ENCODE results near the gene TTC12.

Gene TTC12

GRCh38 chr11:113408887-113409286 is 94.5 kb downstream of the TTC12 start:
- Histone ChIP-seq H3K9ac (ENCODE audit: low read length) (no peak overlapping the region), H3K9me3 (ENCODE audit: control insufficient read depth, low read length) (no peaks in the 10 kb centered on the region), H3K36me3 (ENCODE audit: control insufficient read depth, insufficient read depth, low read length, severe bottlenecking) (no peaks in the 10 kb centered on the region), H3K4me1 (ENCODE audit: control insufficient read depth, insufficient read depth, low read length) (no peaks in the 10 kb centered on the region), H3K27me3 (replicated peaks; ENCODE audit: control insufficient read depth, insufficient read depth, low read length) (peaks cover 61% of the 10 kb centered on the region), H3K4me3 (ENCODE audit: low read length) (no peak overlapping the region)
- no peak for DNase-seq (ENCODE audit: low read depth)

GRCh38 chr11:113409526-113409925 is 95.1 kb downstream of the TTC12 start:
- H3K9me3 ChIP-seq (ENCODE audit: control insufficient read depth, low read length): no peaks in the 10 kb centered on the region
- no peaks in the 10 kb centered on the region for H3K36me3 ChIP-seq (ENCODE audit: control insufficient read depth, insufficient read depth, low read length, severe bottlenecking)
- H3K4me3 ChIP-seq (ENCODE audit: low read length): no peak overlapping the region
- H3K9ac ChIP-seq (ENCODE audit: low read length): no peak overlapping the region
- DNase-seq (ENCODE audit: low read depth): no peak
- H3K27me3 ChIP-seq (replicated peaks; ENCODE audit: control insufficient read depth, insufficient read depth, low read length): peaks cover 61% of the 10 kb centered on the region
- H3K4me1 ChIP-seq (ENCODE audit: control insufficient read depth, insufficient read depth, low read length): no peaks in the 10 kb centered on the region

- no peak overlapping the region for H3K9ac ChIP-seq (ENCODE audit: low read length)
- H3K4me1 ChIP-seq (ENCODE audit: control insufficient read depth, insufficient read depth, low read length): no peaks in the 10 kb centered on the region
- DNase-seq (ENCODE audit: low read depth): no peak
- H3K4me3 ChIP-seq (ENCODE audit: low read length): no peak overlapping the region
- H3K9me3 ChIP-seq (ENCODE audit: control insufficient read depth, low read length): no peaks in the 10 kb centered on the region
- no peaks in the 10 kb centered on the region for H3K36me3 ChIP-seq (ENCODE audit: control insufficient read depth, insufficient read depth, low read length, severe bottlenecking)
- peaks cover 61% of the 10 kb centered on the region for H3K27me3 ChIP-seq (replicated peaks; ENCODE audit: control insufficient read depth, insufficient read depth, low read length)
Observed at GRCh38 chr11:113410414-113411135, 96.2 kb downstream of the TTC12 start.

- Histone ChIP-seq H3K9ac (ENCODE audit: low read length) (no peak overlapping the region), H3K27me3 (replicated peaks; ENCODE audit: control insufficient read depth, insufficient read depth, low read length) (peaks cover 65% of the 10 kb centered on the region), H3K4me3 (ENCODE audit: low read length) (no peak overlapping the region), H3K4me1 (ENCODE audit: control insufficient read depth, insufficient read depth, low read length) (no peaks in the 10 kb centered on the region), H3K36me3 (ENCODE audit: control insufficient read depth, insufficient read depth, low read length, severe bottlenecking) (no peaks in the 10 kb centered on the region), H3K9me3 (ENCODE audit: control insufficient read depth, low read length) (no peaks in the 10 kb centered on the region)
- no peak for DNase-seq (ENCODE audit: low read depth)
Observed at GRCh38 chr11:113411536-113411935, 97.2 kb downstream of the TTC12 start.

- no peaks in the 10 kb centered on the region for H3K4me1 ChIP-seq (ENCODE audit: control insufficient read depth, insufficient read depth, low read length)
- no peaks in the 10 kb centered on the region for H3K9me3 ChIP-seq (ENCODE audit: control insufficient read depth, low read length)
- H3K4me3 ChIP-seq (ENCODE audit: low read length): no peak overlapping the region
- no peak for DNase-seq (ENCODE audit: low read depth)
- no peaks in the 10 kb centered on the region for H3K36me3 ChIP-seq (ENCODE audit: control insufficient read depth, insufficient read depth, low read length, severe bottlenecking)
- no peak overlapping the region for H3K9ac ChIP-seq (ENCODE audit: low read length)
- H3K27me3 ChIP-seq (replicated peaks; ENCODE audit: control insufficient read depth, insufficient read depth, low read length): peaks cover 56% of the 10 kb centered on the region
Observed at GRCh38 chr11:113412675-113413074, 98.3 kb downstream of the TTC12 start.

GRCh38 chr11:113415343-113415742 is 101.0 kb downstream of the TTC12 start:
- no peaks in the 10 kb centered on the region for H3K9me3 ChIP-seq (ENCODE audit: control insufficient read depth, low read length)
- no peak overlapping the region for H3K4me3 ChIP-seq (ENCODE audit: low read length)
- H3K9ac ChIP-seq (ENCODE audit: low read length): no peak overlapping the region
- no peaks in the 10 kb centered on the region for H3K4me1 ChIP-seq (ENCODE audit: control insufficient read depth, insufficient read depth, low read length)
- H3K27me3 ChIP-seq (replicated peaks; ENCODE audit: control insufficient read depth, insufficient read depth, low read length): peaks cover 42% of the 10 kb centered on the region
- H3K36me3 ChIP-seq (ENCODE audit: control insufficient read depth, insufficient read depth, low read length, severe bottlenecking): no peaks in the 10 kb centered on the region
- no peak for DNase-seq (ENCODE audit: low read depth)
